HCEC 1CT (cell line): ENCODE results near the gene IFT20.
"Not testable (repeated sequence)": the region's sequence is repeated elsewhere in the genome, so short reads cannot be mapped to it uniquely, and the experiment has no call there.

Source experiments
- DNase-seq: peaks from one replicate; pipeline ENCODE4 v3.0.0-alpha.2; 2017

The IFT20 gene

GRCh38 chr17:28306954-28307401, 28.3 kb downstream of the IFT20 start:
- no peak for DNase-seq

GRCh38 chr17:28298449-28298848, 36.8 kb downstream of the IFT20 start:
- no peak for DNase-seq

GRCh38 chr17:28295677-28296578, 39.3 kb downstream of the IFT20 start:
- no peak for DNase-seq

- DNase-seq: no peak
Measured at GRCh38 chr17:28293994-28294393, 41.3 kb downstream of the IFT20 start.

GRCh38 chr17:28292878-28293277, 42.4 kb downstream of the IFT20 start:
- DNase-seq: not testable (repeated sequence)

GRCh38 chr17:28291780-28292330, 43.4 kb downstream of the IFT20 start:
- DNase-seq: no peak

- DNase-seq: no peak
Measured at GRCh38 chr17:28290703-28291102, 44.6 kb downstream of the IFT20 start.

GRCh38 chr17:28285965-28286364, 49.3 kb downstream of the IFT20 start:
- DNase-seq: no peak

- peak; percentile 87 for DNase-seq
Measured at GRCh38 chr17:28282596-28282995, 52.7 kb downstream of the IFT20 start.

GRCh38 chr17:28280826-28281225, 54.4 kb downstream of the IFT20 start:
- no peak for DNase-seq

- peak; percentile 14 for DNase-seq
Measured at GRCh38 chr17:28279411-28279810, 55.9 kb downstream of the IFT20 start.
